GM18502 (cell line): ENCODE measurements around the gene TEX13D.
A peak's percentile ranks its signal among the peaks of the same experiment; 100 is the strongest.

Experiments used
- ATAC-seq: cut with Tn5 transposase; IDR thresholded peaks from one replicate; pipeline ENCODE4 v1.9.1; 2021; ENCODE audit warnings: mild to moderate bottlenecking; ENCODE audit not compliant: unreplicated experiment, poor library complexity

TEX13D gene

GRCh38 chrX:124347242-124347641 is 14.8 kb downstream of the TEX13D start:
- ATAC-seq, result no peak

- no peak for ATAC-seq
These were observed 15.7 kb downstream of the TEX13D start for GRCh38 chrX:124348182-124348581.

- no peak for ATAC-seq
These were observed 16.5 kb downstream of the TEX13D start for GRCh38 chrX:124348885-124349453.

- ATAC-seq, result no peak
These were observed 22.2 kb downstream of the TEX13D start for GRCh38 chrX:124354648-124355047.

GRCh38 chrX:124358800-124359383 is 26.4 kb downstream of the TEX13D start:
- peak; percentile 68 for ATAC-seq

- ATAC-seq, result no peak
These were observed 29.6 kb downstream of the TEX13D start for GRCh38 chrX:124362072-124362471.

- ATAC-seq, result no peak
These were observed 30.3 kb downstream of the TEX13D start for GRCh38 chrX:124362761-124363160.

- ATAC-seq, result no peak
These were observed 37.3 kb downstream of the TEX13D start for GRCh38 chrX:124369722-124370121.

- no peak for ATAC-seq
These were observed 40.9 kb downstream of the TEX13D start for GRCh38 chrX:124373348-124373747.

GRCh38 chrX:124378643-124379042 is 46.2 kb downstream of the TEX13D start:
- ATAC-seq, result no peak

GRCh38 chrX:124383354-124383753 is 50.9 kb downstream of the TEX13D start:
- ATAC-seq, result no peak

- ATAC-seq, result no peak
These were observed 53.9 kb downstream of the TEX13D start for GRCh38 chrX:124386401-124386800.
